ENCODE data around the gene GRAP2. TPM values are rescaled to one million over a fixed set of nuclear protein-coding genes. Genes with fewer than 3 reads are reported as not detected.

GRAP2 gene
- total and polyA plus RNA-seq, 4 donors = 1.9 to 6.9 (median 4.2) TPM

DNA sequence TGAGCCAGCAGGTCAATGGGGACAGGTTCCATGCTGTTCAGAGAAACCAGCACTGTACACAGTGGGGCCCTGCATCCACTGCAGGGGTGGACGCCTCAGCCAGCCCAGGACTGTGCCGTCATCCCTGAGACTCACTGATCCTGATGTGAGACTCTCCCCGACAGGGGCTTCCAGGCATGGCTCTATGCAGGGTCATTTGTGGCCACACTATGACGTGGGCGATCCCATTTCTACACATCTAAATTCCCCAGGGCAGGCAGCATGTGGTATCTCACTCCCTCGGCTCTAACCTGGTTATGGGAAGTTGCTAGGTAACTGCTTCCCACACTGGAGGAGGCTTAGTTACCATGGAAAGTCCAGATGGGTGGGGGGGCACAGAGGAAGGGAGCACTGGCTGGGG lies 79.7 kb downstream of the GRAP2 start:
- peaks cover 0 to 45% (median 4%) of the 10 kb centered on the region in 3 donors for H3K27me3 ChIP-seq (ENCODE audit: control insufficient read depth in 3 of 3, insufficient read depth in 3 of 3, low read length in 2 of 3)
- TF ChIP-seq, protein P1, sequence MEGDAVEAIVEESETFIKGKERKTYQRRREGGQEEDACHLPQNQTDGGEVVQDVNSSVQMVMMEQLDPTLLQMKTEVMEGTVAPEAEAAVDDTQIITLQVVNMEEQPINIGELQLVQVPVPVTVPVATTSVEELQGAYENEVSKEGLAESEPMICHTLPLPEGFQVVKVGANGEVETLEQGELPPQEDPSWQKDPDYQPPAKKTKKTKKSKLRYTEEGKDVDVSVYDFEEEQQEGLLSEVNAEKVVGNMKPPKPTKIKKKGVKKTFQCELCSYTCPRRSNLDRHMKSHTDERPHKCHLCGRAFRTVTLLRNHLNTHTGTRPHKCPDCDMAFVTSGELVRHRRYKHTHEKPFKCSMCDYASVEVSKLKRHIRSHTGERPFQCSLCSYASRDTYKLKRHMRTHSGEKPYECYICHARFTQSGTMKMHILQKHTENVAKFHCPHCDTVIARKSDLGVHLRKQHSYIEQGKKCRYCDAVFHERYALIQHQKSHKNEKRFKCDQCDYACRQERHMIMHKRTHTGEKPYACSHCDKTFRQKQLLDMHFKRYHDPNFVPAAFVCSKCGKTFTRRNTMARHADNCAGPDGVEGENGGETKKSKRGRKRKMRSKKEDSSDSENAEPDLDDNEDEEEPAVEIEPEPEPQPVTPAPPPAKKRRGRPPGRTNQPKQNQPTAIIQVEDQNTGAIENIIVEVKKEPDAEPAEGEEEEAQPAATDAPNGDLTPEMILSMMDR (IDR thresholded peaks at IDR 0.05; ENCODE audit: control extremely low read depth, extremely low read depth) = no peak

DNA sequence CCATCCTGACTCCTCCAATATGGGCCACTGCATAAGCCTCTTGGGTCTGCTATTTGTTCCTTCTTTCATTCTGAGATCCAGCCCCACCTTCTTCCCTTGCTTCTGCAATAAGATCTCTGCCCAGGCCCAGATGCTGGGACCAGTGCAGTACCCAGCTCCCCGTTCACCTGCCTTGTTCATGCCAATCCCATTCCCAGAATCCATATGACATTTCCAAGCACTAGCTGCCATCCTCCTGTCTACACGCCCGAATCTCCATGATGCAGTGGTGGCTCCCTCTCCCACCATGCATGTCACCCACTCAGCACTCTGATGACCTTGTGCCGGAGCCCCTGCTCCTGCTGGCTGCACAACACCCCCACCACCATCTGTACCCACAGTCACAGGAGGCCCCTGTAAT lies 82.5 kb downstream of the GRAP2 start:
- TF ChIP-seq, protein P1 (IDR thresholded peaks at IDR 0.05; ENCODE audit: control extremely low read depth, extremely low read depth) = no peak
- peaks cover 0 to 35% (median 2%) of the 10 kb centered on the region in 3 donors for H3K27me3 ChIP-seq (ENCODE audit: control insufficient read depth in 3 of 3, insufficient read depth in 3 of 3, low read length in 2 of 3)
- peaks cover 0 to 4% (median 0%) of the 10 kb centered on the region in 4 donors for H3K9me3 ChIP-seq (ENCODE audit: control insufficient read depth in 4 of 4, insufficient read depth in 3 of 4, low read length in 3 of 4)
- no peaks in the 10 kb centered on the region for H3K36me3 ChIP-seq (ENCODE audit: control insufficient read depth in 4 of 4, insufficient read depth in 4 of 4, low read length in 4 of 4)
- DNase-seq = no peak
- H3K9ac ChIP-seq (ENCODE audit: insufficient read depth in 1 of 2, low read length in 2 of 2) = no peak overlapping the region
- H3K4me3 ChIP-seq = no peak overlapping the region
- no peak for ATAC-seq (ENCODE audit: insufficient read depth, low FRiP score)
- WGBS, 2 donors = 91 to 97% methylated on average over 4 of the region's 4 CpGs
- H3K4me1 ChIP-seq (ENCODE audit: control insufficient read depth in 5 of 5, insufficient read depth in 5 of 5, low read length in 5 of 5) = no peaks in the 10 kb centered on the region
- no peak overlapping the region for H3K27ac ChIP-seq (ENCODE audit: low read depth in 1 of 2, low read length in 1 of 2)

More for the DNA sequence above, 79.7 kb downstream of the GRAP2 start:
- DNase-seq = no peak
- Histone ChIP-seq H3K27ac (ENCODE audit: low read depth in 1 of 2, low read length in 1 of 2) (no peak overlapping the region), H3K4me3 (no peak overlapping the region), H3K9ac (ENCODE audit: insufficient read depth in 1 of 2, low read length in 2 of 2) (no peak overlapping the region), H3K9me3 (ENCODE audit: control insufficient read depth in 4 of 4, insufficient read depth in 3 of 4, low read length in 3 of 4) (peaks cover 0 to 6% (median 0%) of the 10 kb centered on the region in 4 donors), H3K4me1 (ENCODE audit: control insufficient read depth in 5 of 5, insufficient read depth in 5 of 5, low read length in 5 of 5) (no peaks in the 10 kb centered on the region), H3K36me3 (ENCODE audit: control insufficient read depth in 4 of 4, insufficient read depth in 4 of 4, low read length in 4 of 4) (no peaks in the 10 kb centered on the region)
- 74 to 84% methylated on average over 6 of the region's 6 CpGs for WGBS, 2 donors
- ATAC-seq (ENCODE audit: insufficient read depth, low FRiP score) = no peak

DNA sequence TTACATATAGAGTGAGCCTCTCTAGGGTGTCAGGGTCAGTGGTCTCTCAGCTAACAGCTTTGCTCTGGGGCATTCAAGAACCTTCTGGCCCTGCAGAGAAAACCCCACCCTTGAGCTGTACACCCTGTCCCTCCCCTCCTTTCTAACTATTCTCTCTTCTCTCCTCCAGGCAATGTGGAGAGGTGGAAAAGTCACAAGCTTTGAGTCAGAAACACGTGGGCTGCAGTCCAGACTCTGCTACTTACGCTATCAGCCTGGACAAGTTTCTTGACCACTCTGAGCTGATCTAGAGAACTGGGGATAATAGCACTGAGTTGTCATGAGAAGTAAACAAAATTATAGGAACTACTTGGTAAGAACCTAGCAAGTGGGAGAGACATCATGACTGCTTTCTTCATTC lies 83.1 kb downstream of the GRAP2 start:
- WGBS, 2 donors = 76% methylated on average over 2 of the region's 2 CpGs
- Histone ChIP-seq H3K4me1 (ENCODE audit: control insufficient read depth in 5 of 5, insufficient read depth in 5 of 5, low read length in 5 of 5) (no peaks in the 10 kb centered on the region), H3K36me3 (ENCODE audit: control insufficient read depth in 4 of 4, insufficient read depth in 4 of 4, low read length in 4 of 4) (no peaks in the 10 kb centered on the region), H3K4me3 (no peak overlapping the region), H3K9ac (ENCODE audit: insufficient read depth in 1 of 2, low read length in 2 of 2) (no peak overlapping the region), H3K27me3 (ENCODE audit: control insufficient read depth in 3 of 3, insufficient read depth in 3 of 3, low read length in 2 of 3) (peaks cover 0 to 38% (median 2%) of the 10 kb centered on the region in 3 donors), H3K9me3 (ENCODE audit: control insufficient read depth in 4 of 4, insufficient read depth in 3 of 4, low read length in 3 of 4) (peaks cover 0 to 4% (median 0%) of the 10 kb centered on the region in 4 donors), H3K27ac (ENCODE audit: low read depth in 1 of 2, low read length in 1 of 2) (no peak overlapping the region)
- DNase-seq (no peak), ATAC-seq (ENCODE audit: insufficient read depth, low FRiP score) (no peak)
- TF ChIP-seq, protein P1 (IDR thresholded peaks at IDR 0.05; ENCODE audit: control extremely low read depth, extremely low read depth) = no peak

DNA sequence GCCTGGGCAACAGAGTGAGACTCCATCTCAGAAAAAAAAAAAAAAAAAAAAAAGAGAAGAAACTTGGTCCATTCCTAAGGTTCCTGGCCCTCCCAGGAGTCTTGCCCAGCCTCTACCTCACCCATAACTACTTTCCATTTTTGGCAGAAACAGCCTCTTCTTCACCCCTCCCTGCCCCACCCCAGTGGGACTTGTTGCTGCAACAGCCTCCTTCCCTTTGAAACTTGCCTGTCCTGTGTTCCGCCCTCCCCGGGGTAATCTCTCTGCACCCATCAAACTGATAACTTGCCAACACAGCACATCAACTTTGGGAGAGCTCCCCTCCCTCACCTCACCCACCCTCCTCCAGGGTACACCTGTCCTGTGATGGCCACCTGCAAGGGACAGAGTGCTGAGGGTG lies 83.9 kb downstream of the GRAP2 start:
- ATAC-seq (ENCODE audit: insufficient read depth, low FRiP score) = no peak
- H3K9me3 ChIP-seq (ENCODE audit: control insufficient read depth in 4 of 4, insufficient read depth in 3 of 4, low read length in 3 of 4) = peaks cover 0 to 4% (median 0%) of the 10 kb centered on the region in 4 donors
- H3K4me3 ChIP-seq = no peak overlapping the region
- peaks cover 0 to 40% (median 7%) of the 10 kb centered on the region in 3 donors for H3K27me3 ChIP-seq (ENCODE audit: control insufficient read depth in 3 of 3, insufficient read depth in 3 of 3, low read length in 2 of 3)
- no peak overlapping the region for H3K27ac ChIP-seq (ENCODE audit: low read depth in 1 of 2, low read length in 1 of 2)
- TF ChIP-seq, protein P1 (IDR thresholded peaks at IDR 0.05; ENCODE audit: control extremely low read depth, extremely low read depth) = no peak
- no peak overlapping the region for H3K9ac ChIP-seq (ENCODE audit: insufficient read depth in 1 of 2, low read length in 2 of 2)
- H3K36me3 ChIP-seq (ENCODE audit: control insufficient read depth in 4 of 4, insufficient read depth in 4 of 4, low read length in 4 of 4) = no peaks in the 10 kb centered on the region
- no peak for DNase-seq
- H3K4me1 ChIP-seq (ENCODE audit: control insufficient read depth in 5 of 5, insufficient read depth in 5 of 5, low read length in 5 of 5) = no peaks in the 10 kb centered on the region
- WGBS, 2 donors = 84 to 94% methylated on average over 2 of the region's 2 CpGs

Measured in lung (tissue), 12 donors.